GM18511 (cell line): ENCODE results near the gene CARS2.
"Not testable (repeated sequence)": the region's sequence is repeated elsewhere in the genome, so short reads cannot be mapped to it uniquely, and the experiment has no call there.

Source experiments
- ATAC-seq: cut with Tn5 transposase; IDR thresholded peaks from one replicate; pipeline ENCODE4 v1.9.1; 2021; ENCODE audit warnings: mild to moderate bottlenecking, moderate library complexity; ENCODE audit not compliant: unreplicated experiment

CARS2 gene

DNA sequence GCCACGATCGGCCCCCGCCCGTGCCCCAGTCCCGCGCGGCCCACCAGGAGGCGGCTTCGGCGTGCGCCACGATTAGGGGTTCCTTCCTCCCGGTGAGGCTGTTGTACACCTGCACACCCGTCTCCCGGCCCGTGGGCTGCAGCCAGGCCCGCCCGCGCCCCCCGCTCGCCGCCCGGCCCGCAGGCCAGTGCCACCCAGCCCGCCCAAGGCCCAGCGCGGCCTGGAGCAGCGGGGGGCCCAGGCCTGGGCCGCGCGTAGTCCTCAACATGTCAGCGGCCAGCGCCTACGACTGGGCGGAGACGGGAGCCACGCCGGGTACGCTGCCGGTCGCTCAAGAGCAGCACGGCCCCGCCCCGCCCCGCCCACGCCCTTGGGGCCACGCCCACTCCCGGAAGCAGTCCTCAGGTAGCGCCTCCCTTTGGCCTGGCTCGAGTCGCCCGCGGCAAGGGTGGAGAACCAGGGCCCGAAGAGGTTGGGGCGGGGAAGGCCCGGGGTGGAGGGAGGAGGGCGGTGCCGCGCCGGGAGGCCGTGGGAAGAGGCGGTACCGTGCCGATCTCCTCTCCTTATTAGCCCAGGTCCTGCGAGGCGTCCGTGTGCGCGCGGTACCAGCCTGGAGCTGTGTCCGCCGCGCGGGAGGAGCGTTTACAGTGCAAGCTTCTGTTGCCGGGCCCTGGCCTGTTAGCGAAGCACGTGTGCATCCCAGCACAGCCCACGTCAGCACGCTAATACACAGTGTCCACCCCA lies at the start of gene CARS2:
Gene CARS2, minus strand, starts transcription at position 291 of the 744 bp plus-strand sequence. Its CDS starts 23 bp downstream, at position 268.
- ATAC-seq = peak; percentile 96

DNA sequence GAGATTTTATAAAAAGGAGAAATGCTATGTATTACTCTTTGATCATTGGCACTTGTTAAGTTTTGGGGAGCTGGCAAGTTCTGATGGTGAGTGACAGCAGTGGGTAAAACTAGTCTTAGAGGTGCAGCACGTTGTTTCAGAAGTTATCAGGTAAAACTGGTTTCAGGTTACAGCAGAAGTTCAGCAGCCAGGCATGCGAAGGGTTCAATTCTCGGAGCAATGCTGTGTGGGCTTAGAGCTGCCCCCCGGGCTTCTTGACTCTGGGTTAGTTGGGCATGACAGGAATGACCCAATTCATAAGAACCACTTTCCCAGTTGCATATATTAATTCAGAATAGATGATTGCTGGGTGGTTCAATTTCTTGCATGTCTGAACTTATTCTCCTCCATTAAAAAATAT lies 42.4 kb upstream of the CARS2 start:
- no peak for ATAC-seq

DNA sequence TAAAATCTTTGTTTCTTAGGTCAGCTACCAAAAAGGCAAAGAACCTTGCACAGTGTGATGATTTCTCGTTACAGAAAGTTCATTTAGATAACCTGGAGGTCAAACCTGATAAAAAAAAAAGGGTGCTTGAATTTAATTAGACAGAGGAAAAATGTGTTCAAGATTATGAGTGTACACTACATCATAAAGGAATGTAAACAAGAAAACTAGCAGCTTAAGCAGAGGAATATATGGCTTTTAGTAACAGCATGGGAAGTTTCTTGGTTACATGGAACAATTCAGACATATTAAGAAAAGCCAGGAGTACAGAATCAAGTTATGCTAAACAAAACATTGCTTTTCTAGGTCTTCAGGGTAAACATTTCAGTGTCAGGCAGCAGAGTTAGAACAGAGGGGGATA lies 40.5 kb upstream of the CARS2 start:
- ATAC-seq = no peak

GRCh38 chr13:110743687-110744086 lies 37.8 kb upstream of the CARS2 start:
- no peak for ATAC-seq

- ATAC-seq = no peak
These were observed 31.6 kb upstream of the CARS2 start for GRCh38 chr13:110737555-110737954.

- ATAC-seq = no peak
These were observed 28.6 kb upstream of the CARS2 start for GRCh38 chr13:110734561-110734960.

- ATAC-seq = no peak
These were observed 25.2 kb upstream of the CARS2 start for GRCh38 chr13:110731072-110731471.

DNA sequence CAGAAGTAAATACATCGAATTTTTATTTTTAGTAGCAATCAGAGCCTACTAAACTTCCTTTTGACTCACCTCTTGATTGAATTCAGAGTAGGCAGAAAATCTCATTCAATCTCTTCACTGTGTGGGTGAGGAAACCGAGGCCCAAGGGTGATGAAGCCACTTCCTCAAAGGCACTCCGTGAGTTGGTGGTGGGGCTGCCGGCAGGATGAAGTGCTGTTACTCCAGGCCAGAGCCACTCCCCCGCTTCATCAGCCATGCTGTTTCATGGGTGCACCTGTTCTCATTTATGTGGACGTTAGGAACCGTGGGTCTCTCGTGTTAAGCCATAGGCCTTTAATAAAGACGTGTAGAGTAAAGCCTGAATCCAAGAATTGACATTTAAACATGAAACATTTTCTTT lies 20.8 kb upstream of the CARS2 start:
- ATAC-seq = peak; percentile 70

DNA sequence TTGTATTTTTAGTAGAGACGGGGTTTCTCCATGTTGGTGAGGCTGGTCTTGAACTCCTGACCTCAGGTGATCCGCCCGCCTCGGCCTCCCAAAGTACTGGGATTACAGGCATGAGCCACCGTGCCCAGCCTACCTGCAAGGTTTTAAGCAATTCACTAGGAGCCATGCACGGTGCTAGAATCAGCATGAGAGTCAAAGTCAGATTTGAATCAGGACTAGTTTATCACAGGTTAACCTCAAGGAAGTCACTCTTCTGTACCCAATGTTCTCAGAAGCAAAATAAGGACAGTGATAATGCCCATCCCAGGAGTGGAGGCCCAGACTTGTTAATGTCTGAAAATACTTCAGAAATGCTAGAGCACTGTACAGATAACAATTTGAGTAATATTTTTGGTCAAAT lies 20.2 kb upstream of the CARS2 start:
- ATAC-seq = not testable (repeated sequence)

DNA sequence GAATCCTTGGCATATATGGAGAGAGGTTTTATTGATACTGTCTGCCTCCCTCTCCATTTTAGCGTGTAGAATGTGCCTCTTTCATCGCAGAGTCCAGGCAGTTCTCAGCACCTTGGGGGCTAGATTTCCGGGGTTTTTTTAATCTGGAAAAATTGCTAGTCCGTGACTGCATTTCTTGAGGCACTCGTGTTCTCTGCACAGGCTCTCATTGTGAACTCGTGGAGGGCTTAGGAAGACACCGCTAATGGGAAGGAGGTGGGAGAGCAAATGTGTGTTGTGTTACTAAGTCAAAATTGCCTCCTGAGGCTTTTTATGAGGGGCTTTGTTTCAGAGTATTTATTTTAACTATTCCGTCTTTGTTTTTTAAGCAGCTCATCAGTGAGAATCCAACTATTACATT lies 17.7 kb upstream of the CARS2 start:
- ATAC-seq = no peak

GRCh38 chr13:110722971-110723370 lies 17.1 kb upstream of the CARS2 start:
- ATAC-seq = no peak

- no peak for ATAC-seq
These were observed 13.3 kb upstream of the CARS2 start for GRCh38 chr13:110719036-110719710.

DNA sequence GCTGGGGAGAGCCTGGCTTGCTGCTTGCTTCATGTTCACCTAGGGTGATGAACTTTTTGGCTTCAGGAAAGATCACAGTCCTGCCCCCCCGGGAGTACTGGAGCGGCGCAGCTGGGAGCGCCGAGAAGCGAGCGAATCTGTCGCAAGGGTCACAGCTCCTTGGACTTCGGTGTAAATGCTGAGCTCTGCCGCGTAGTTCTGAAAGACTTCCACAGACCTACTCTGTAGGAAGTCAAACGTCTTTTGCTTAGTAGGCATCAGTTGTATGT lies 10.3 kb upstream of the CARS2 start:
- ATAC-seq = no peak

DNA sequence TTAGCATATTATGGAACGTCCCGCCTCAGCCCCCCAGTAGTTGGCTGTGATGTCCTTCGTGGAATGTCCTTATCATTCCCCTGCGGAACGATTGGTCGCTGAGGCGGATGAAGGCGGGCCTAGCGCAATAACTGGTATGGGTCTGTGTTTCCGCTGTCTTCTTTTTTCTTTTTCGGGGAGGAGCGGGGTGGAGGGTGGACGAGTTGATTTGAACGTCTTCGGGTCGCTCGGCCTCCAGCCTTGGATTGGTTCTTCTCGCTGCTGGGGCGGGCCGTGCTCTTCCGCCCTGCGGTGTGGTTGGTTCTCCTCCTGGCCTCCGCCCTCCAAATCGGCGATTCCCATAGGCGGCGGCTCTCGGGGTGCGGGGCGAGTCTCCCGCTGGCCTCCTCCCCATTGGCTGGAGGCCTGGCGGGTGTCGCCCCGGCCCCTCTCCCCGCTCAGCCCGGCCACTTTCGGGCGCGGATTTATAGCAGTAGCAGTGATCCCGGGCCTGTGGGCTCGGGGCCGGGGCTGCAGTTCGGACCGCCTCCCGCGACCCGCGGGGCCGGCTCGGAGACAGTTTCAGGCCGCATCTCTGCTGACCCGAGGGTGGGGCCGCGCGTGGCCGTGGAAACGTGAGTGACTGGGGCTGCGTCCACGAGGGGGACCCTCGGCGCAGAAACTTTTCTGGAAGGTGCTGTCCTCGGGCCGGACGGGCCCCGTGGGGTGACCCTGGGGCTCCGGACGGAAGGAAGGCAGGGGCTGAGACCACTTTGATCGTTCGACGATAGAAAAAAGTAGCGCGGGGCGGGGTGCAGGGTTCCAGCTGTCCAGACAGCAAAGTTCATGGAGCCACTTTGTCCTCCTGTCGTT lies 9.7 kb upstream of the CARS2 start:
- peak; percentile 64 for ATAC-seq

DNA sequence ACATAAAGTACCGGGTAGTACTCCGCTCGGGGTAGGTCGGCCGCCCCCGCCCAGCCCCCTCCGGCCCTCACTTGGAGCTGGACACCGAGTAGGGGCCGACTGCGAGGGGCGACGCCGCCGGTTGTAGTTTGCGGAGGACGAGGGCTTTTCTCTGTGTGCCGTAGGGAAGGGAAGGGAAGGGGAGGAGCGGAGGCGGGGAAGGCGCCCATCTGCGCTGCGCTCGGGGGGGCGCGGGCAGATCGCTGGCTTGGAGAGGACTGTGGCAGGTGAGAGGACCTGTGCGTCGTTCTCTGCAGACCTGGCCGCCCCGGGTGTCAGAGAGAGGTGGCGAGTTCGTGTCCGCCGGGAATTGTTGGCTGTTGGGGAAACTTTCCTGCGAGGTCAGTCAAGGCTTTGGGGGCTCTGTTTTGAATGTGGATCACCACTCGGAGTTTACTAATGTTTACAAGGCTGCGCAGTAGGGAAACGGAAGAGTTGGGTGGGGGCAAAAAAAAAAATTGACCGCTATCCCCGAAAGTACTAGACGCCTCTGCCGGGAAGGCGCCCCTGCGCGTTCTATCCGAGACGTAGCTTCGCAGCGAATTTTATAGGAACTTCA lies 9.0 kb upstream of the CARS2 start:
- no peak for ATAC-seq

GRCh38 chr13:110713981-110714796 lies 8.3 kb upstream of the CARS2 start:
- ATAC-seq = no peak

DNA sequence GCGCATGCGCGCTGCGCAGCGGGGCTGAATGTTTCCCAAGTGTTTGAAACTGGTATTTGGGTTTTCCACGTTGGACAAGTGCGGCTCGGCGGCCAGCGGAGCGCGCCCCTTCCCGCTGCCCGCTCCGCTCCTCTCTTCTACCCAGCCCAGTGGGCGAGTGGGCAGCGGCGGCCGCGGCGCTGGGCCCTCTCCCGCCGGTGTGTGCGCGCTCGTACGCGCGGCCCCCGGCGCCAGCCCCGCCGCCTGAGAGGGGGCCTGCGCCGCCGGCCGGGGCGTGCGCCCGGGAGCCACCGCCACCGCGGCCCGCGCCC lies 7.7 kb upstream of the CARS2 start, which contains the start of gene ING1:
Gene ING1, plus strand, starts transcription at position 59 of the 311 bp plus-strand sequence. CDS start 450 bp downstream, outside the sequence.
- ATAC-seq = no peak

DNA sequence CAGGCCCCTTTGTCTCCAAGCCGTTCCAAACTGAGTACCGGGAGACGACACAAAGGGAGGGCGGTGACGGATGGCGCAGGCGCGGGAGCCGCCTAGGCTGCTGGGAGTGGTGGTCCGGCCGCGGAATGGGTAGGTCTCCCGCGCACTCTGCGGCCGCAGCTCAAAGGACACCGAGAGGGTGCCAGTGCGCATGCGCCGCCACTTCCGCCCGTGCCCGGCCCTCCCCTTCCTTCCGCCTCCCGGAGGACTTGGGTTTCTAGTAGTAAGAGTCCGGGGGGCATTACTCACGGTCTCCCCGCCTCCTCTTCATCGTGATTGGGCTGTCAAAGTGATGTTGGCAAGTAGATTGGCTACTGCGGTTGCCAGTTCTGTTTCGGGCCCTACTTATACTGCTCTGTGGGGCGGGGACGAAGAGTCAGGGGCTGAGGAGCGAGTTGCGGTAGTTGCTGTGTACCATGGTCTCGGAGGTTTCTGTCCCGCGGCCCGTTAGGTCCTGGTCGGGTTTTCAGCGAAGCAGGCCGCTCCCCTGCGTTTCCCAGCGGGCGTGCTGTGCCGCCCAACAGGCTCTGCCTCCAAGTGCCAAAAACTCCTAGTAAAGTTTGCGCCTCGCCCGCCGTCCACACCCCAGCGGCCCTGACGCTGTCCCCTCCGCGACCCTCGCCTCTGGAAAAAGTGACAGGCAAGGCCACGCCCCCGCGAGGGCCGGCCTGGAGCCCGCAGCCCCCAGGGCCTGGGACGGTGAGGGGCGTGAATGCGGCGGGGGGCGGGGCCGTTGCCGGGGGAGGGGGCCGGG lies 7.1 kb upstream of the CARS2 start:
- peak; percentile 53 for ATAC-seq

DNA sequence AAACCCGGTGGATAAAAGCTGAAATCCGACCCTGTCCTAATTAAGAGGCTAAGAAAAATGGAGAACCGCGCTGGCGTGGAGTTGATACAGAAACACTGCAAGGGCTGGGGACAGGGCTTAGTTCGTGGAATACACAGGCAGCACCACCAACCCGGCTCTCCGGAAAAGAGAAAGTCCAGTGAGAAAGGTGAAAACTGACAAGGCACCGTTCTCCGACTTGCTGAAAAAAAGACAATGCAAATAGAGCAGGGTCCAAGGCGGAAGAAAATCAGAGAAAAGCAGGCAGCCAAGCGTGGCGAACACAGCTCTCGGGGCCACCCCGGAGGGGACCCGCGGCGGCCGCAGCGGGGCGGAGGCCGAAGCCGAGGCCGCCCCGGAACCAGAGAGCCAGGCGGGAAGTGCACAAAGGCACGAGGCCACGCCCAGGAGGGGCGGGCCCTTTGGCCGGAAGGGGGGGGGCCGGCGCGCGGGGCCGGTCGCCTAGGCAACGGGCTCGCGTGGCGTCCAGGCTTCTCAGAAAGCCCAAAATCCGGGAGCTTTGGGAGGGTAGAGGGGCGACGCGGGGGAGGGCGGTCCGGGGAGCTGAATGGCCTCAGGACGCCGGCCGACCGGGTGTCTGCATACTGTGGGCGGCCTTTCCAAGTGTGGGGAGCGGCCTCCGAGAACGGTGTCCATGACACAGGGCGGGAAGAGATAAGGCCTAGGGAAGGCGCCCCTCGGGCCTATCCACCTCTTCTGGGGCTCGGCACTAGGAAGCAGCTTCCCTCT lies 6.3 kb upstream of the CARS2 start:
- ATAC-seq = peak; percentile 28
